GM21528 (cell line): ENCODE results near the gene RFC3.
A peak's percentile ranks its signal among the peaks of the same experiment; 100 is the strongest.
"Not testable (repeated sequence)": the region's sequence is repeated elsewhere in the genome, so short reads cannot be mapped to it uniquely, and the experiment has no call there.

Experiments used
- ATAC-seq: cut with Tn5 transposase; IDR thresholded peaks from one replicate; pipeline ENCODE4 v1.9.1; 2021; ENCODE audit warnings: mild to moderate bottlenecking, moderate library complexity; ENCODE audit not compliant: unreplicated experiment, low FRiP score

RFC3 gene, protein sequence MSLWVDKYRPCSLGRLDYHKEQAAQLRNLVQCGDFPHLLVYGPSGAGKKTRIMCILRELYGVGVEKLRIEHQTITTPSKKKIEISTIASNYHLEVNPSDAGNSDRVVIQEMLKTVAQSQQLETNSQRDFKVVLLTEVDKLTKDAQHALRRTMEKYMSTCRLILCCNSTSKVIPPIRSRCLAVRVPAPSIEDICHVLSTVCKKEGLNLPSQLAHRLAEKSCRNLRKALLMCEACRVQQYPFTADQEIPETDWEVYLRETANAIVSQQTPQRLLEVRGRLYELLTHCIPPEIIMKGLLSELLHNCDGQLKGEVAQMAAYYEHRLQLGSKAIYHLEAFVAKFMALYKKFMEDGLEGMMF

DNA sequence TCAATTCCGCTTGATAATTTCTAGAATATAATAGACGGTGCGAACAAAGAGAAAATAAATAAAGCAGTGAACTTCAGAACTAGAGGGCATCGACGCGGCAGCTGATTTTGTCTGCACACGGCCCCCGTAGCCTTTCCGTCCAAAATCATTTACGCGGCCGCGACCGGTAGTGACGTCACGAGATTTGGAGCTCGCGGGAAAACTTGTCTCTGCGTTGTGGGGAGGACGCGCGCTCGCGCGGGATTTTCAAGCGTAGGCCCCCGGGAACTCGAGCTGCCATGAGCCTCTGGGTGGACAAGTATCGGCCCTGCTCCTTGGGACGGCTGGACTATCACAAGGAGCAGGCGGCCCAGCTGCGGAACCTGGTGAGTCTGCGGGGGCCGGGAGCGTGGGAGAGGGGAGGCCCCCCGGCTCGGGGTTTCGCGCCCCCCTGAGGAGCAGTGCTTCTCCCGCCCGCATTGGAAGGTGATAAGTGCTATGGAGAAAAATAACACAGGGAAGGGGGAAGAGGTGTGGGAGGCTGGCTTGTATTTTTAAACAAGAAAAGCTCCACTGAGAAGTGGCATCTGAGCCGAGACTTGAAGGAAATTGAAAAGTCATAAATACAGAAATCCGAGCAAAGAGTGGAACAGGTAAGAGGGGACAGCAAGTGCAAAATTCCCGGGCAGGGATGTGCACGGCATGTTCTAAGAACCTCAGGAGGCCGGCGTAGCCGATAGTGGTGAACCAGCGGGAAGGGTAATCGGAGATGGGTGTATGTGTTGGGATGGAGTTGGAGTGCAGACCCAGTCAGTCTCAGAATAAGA is at the start of gene RFC3:
Gene RFC3, plus strand, starts transcription at position 249 of the 806 bp plus-strand sequence. Its CDS starts 30 bp downstream, at position 279.
- ATAC-seq: peak; percentile 88

DNA sequence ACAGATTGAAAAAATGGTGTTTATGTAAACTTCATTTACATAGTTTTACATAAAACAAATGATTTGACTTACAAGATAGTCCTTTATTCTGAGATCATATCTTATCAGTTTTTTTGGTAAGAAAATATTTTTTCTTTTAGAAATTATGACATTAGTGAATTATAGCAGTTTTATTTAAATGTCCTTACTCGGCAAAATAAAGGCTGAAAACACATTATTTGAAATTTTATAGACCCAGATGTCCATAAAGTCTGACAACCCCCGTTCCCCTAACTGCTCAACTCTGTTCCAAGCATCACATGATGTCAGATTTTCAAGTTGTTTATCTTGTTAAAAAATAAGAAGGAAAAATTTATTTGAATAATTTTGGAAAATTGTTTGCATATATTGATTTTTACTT is 46.7 kb upstream of the RFC3 start:
- ATAC-seq: no peak

DNA sequence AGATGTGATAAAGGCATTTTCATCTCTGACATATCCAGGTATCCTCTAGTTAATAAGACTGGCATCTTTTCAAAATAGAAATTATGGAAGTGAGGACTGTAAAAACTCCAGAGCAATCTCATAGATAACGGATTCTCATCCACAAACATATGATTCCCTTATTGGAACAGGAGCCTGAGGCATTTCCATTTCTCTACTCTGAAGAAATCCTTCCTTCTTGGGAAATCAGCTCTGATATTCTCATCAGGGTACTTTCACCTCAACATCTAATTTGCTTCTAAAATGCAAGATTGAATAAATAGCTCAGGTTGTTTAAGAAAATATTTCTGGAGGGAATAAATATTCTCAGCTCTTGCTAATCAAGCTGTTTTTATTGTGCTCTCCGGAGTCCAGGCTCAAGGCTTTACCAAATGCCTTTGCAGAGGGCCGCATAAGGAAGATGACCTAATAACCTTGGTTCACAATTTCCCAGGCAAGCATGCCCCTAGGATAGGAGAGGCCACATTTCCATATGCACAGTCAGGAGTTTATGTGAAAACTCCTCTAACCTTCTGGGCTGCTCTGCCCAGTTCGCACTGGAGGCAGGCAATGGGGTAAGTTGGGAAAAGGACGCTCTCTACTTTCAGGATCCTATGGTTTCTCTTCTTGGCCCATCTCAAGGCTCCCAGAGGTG is 44.0 kb upstream of the RFC3 start:
- no peak for ATAC-seq

DNA sequence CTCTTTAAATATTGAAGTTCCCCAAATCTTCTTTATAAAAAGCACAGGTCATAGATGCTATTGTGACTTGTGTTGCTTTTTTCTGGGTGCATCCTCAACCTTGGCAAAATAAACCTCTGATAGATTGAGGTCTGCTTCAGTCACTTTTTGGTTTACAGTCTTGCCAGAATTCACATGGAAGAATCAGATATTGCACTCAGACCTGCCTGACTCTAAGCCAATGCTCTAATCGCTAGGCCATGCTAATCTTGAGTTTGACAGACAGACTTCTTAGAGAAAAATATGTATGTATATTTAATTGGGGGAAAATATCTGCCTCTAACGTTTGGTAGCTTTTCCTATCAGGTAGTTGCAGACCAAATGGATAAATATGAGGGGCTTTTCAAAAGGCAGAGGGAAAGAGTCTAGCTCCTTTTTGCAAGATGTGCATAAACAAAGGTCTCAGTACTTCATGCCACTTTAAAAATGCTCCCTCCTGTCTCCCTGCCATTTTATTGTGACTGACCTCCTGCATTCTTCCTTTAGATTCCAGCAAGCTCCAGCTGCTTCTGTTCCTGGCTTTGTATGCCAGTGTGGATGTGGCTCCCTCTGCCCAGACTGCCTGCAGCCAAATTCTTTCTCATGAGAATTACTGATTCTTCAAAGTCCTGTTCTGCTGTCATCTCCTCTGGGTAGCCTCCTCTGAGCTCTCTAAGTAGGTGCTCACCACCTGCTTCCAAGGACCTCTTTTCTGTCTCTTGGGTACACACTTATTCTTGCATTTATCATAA is 42.4 kb upstream of the RFC3 start:
- ATAC-seq: no peak

DNA sequence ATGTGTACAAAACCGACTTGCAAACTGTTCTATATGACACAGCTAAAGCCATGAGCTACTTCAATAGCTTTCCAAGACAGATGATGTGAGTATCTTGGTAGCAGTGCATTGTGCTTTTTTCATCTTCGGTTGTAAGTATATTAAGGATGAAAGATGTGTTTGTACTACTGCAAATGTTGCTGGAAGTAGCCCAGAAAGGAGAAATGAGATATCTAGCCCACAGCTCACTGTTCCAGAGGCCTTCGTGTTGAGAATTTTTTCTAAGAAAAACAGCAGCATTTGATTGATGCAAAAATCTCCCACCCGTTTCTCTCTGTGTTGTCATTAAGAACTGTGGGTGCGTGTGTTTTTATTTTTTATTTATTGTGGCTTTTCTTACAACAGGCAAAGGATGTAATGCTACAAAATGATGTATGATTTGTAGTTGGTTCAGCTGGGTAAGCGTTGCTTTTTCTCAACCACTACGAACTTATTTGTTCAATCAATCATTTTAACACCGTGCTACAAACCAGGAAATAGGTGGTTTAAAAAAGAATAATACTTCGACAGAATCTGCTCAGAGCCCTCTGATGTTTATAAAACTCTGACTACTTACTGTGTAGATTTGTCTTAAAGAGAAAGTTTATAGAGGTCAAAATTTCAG is 41.6 kb upstream of the RFC3 start:
- no peak for ATAC-seq

DNA sequence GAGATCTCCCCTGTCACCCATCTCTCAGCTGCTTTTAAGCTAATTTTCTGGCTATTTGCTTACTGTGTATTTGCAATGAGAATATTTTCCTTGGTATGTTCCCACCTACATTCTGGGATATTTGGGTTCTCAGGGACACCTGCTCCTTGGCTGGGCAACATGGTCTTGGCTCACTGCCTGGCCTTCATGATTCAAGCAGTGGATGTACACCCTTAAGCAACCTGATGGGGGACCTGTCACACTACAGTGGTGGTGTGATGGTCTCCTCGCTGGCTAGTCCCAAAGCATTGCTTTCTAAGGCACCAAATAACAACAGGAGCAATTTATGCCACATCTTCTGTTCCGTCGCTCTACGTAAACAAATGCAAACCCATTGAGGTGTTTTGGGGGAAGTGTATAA is 35.3 kb upstream of the RFC3 start:
- ATAC-seq: no peak

DNA sequence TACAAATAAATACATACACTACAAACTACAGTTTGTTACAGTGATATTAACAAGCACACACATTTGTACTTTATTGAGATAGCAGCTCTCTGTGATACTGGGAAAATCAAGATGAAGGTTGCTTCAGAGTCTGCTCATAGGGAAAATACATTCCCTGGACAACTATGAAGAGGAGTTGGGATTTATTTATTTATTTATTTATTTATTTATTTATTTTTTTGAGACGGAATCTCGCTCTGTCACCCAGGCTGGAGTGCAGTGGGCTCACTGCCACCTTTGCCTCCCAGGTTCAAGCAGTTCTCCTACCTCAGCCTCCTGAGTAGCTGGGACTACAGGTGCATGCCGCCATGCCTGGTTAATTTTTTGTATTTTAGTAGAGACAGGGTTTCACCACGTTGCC is 34.7 kb upstream of the RFC3 start:
- ATAC-seq: not testable (repeated sequence)

DNA sequence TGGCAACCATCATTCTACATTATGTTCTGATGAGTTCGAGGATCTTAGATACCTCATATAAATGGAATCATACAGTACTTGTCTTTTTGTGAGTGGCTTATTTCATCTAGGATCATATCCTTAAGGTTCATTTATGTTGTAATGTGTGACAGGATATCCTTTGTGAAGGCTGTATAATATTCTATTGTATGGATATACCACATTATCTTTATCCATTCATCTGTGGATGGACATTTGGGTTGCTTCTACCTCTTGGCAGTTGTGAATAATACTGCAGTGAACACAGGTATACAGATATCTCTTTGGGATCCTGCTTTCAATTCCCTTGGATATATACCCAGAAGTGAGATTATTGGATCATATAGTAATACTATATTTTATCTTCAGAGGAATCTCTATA is 33.2 kb upstream of the RFC3 start:
- ATAC-seq: no peak

DNA sequence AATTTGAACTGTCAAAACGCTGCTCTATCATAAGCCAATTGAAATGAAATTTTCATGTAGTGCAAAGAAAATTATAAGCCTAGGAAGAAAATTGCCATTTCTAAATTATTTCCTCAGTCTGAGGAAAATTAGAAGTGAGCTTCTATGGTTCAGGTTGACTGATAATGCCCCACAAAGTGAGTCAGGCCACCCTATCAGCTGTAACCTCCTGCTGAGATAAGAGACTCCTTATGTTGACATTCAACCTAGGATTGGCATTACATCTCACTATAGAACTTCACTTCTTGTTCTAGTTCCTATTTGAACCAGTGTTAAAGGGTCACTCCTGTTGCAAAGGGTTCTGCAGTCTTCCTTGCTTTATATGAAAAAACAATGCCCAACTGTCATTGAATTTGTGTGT is 32.6 kb upstream of the RFC3 start:
- ATAC-seq: no peak

DNA sequence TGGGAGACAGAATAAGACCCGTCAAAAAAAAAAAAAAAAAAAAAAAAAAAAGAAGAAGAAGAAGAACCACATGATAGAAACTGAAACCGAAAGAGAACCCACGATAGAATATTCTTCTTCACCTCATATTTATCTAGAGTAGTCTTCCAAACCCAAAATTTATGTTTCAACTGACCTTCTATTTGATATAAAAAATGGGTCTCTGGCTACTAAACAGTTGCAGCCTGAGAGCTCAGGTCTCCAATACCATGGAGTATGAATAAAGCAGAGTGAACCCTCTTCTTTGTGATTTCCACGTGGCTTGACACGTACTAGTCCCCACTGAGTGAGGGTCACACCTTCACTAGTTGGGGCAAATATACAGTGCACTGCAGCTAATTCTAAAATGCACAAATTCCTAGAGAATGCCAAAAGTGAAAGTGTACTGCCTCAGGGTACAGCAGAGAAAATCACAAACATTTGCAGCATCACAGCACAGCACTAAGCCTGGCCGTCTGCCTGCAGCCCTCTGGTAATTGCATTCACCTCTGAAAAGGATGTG is 30.8 kb upstream of the RFC3 start:
- no peak for ATAC-seq

DNA sequence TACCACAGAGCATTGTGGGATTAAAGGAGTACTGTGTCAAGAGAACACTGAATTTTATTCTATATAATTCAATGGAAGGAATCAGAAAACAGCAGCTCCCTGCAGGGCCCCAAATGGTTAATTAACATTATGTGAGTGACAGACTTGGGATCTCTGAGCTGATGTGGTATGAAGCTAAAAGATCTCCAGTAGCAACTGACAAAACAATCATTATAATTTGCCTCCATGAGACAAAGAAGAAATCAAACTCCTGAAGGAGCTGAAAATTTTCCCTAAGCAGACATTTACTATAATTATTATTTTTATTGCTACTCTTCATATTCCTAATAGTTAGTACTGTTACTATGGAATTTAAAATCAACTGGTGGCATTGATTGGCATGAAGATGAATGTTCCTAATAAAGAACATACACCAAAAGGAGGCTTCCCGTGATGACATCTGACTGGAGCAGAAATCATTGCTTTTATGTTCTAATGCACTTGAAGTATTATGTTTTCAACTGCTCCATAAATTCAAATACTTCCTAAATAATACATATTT is 28.8 kb upstream of the RFC3 start:
- ATAC-seq: no peak

DNA sequence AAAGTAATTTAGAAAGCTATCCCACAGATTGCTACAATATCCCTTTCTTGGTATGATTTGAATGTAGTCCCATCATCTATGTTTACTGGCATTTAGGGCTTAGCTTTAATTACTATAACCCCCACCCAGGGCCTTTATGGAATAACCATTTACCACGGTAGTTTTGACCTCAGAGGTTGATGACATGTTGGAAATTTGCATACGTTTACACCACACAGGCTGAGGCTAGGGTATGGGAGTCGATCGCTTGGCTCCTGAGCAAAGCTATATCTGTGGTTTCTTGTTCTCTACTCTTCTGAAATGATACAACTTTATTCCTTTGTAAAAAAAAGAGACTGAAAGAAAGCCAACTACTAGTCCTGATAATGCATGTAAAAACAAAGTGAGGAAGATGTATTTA is 28.2 kb upstream of the RFC3 start:
- no peak for ATAC-seq

DNA sequence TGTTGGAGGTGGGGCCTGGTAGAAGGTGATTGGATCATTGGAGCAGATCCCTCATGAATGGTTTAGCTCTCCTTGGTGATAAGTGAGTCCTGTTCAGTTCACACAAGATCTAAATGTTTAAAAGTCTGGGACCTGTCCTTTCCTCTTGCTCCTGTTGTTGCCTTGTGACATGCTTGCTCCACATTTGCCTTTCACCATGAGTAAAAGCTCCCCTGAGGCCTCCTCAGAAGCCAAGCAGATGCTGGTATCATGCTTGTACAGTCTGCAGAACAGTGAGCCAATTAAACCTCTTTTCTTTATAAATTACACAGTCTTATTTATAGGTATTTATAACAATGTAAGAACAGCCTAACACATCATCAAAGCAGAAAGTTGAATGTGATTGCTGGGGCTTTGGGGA is 24.2 kb upstream of the RFC3 start:
- no peak for ATAC-seq

DNA sequence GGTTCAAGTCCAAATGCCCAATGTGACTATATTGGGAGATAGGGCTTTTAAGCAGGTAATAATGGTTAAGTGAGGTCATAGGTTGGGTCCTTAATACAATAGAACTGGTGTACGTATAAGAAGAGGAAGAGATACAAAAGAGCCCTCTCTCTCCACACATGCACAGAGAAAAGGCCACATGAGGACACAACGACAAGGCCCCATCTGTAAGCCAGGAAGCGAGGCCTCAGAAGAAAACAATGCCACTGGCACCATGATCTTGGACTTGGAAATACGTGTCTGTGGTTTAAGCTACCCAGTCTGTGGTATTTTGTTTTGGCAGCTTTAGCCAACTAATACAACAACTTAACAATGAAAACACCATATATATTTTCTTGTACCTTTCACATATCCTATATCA is 23.4 kb upstream of the RFC3 start:
- ATAC-seq: no peak

DNA sequence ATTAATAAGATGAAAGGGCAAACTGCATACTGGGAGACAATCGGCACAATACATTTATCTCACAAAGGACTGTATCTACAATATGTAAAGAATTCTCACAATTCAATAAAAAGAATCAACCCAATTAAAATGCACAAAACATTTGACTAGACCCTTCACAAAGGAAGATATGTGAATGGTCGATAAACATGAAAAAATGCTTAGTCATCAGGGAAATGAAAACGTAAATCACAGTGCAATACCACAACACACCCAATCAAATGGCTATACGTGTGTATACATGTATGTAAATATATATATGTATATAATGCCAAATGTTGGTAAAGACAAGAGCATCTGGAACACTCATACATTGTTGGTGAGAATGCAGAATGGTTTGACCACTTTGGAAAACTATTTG is 21.9 kb upstream of the RFC3 start:
- ATAC-seq: no peak

DNA sequence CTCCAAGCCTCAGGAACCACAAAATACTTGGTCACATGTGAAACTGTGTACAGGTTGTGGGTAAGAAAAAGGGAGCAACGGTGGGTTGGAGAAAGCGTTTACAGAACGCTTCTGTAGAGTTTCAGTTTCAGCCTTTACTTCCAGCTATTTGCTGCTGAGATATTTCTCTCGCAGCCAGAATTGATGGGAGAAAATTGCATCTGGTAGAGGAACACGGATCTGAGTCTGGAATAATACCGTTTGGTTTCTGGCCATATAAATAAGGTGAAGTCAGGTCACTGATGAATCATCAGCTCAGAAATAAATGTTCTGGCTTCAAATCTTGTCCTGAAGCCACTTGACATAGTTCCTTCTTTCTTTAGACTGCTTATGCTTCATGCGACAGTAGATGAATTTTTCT is 20.3 kb upstream of the RFC3 start:
- ATAC-seq: no peak

DNA sequence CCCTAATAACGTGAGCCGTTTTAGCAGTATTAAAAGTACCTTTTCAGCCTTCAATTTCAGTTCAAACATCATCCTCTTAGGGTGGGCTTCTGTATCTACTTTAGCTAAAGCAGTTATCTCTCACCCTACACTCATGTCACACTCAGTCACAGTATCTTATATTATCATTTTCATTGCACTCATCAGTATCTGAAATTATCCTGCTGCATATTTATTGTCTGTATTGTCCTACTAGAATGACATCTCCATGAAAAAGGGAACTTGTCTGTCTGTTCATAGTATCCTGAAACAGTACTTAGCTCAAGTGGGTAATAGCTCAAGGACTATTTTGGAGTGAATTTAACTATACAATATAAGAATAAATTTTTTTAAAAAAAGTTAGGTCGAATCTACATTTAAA is 19.9 kb upstream of the RFC3 start:
- ATAC-seq: no peak

DNA sequence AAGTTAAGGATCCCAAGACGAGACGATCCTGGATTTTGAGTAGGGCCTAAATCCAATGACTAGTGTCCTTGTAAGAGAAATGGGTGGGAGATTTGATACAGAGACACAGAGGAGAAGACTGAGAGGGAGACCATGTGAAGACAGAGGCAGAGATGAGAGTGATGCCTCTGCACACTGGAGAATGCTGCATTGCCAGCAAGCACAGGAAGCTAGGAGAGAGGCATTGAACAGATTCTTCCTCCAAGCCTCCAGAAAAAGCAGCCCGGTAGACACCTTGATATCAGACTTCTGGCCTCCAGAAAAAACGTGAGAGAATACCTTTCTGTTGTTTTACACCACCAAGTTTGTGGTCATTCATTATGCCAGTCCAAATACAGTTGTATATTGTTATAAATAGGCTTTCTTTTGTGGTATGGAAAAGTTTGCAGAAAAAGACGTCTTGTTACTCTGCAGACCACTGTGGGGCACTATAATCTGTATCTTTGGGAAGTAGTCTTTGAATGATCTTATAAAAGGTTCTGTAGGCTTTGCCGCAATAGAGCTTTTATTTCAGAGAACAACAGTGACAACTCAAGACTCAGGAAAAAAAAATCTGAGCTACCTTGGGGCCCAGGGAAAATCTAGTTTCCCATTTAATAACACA is 17.9 kb upstream of the RFC3 start:
- ATAC-seq: no peak

DNA sequence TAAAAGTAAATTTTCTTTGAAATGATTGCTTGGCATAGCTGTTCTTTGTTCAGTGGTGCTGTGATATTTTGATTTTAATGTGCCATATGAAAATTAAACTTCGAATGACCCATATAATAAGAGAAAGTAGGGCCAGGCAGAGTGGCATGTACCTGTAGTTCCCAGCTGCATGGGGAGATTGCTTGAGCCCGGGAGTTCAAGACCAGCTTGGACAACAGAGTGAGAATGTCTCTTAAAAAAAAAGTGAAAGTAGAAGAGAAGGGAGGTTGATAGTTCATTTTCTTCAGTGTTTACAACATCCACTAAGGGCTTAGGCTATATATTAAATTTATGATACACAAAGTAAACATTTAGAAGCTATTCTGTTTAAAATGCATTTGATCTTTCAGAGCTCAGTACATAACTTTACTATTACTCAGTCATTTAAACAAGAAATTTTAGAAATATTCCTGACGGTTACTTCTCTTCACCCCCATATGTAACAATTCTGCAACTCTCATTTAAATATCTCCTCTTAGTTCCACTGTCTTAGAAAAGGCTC is 17.2 kb upstream of the RFC3 start:
- ATAC-seq: no peak
